Measurements from ENCODE around the gene SEC61G. TPM values are rescaled to one million over a fixed set of nuclear protein-coding genes. Genes with fewer than 3 reads are reported as not detected.
A peak's percentile ranks its signal among the peaks of the same experiment; 100 is the strongest.

SEC61G gene
- 100 to 1,000 TPM; 151 to 164 TPM for total RNA-seq
- 214 TPM for polyA plus RNA-seq (ENCODE audit: insufficient read depth, low read depth, low replicate concordance)
- long read RNA-seq, donor 1, transcript SEC61G-202 (4 exons, 459 nt): minor isoform, 10 of 154 reads
- long read RNA-seq, donor 1, transcript SEC61G-201 (4 exons, 462 nt): major isoform, 118 of 154 reads
- long read RNA-seq, donor 1, transcript SEC61G-204 (4 exons, 512 nt): minor isoform, 7 of 154 reads
- long read RNA-seq, donor 1, partial matches to known transcripts: 17 of 154 reads
- long read RNA-seq, donor 1, other reads (novel, unspliced or antisense): 0 of 154 reads
- long read RNA-seq, donor 2, transcript SEC61G-201 (4 exons, 462 nt): major isoform, 67 of 84 reads
- long read RNA-seq, donor 2, transcript SEC61G-202 (4 exons, 459 nt): minor isoform, 8 of 84 reads
- long read RNA-seq, donor 2, partial matches to known transcripts: 8 of 84 reads
- long read RNA-seq, donor 2, other reads (novel, unspliced or antisense): 0 of 84 reads

GRCh38 chr7:54758702-54759592 is at the start of gene SEC61G:
SEC61G (minus strand) TSS chr7:54759211; CDS start chr7:54757588, 1,623 bp downstream.
- Histone ChIP-seq H3K27ac (peak within 1 kb of the TSS; percentile 91 to 92), H3K27me3 (no peaks in the 10 kb centered on the region), H3K9me3 (no peaks in the 10 kb centered on the region), H3K4me3 (peak within 1 kb of the TSS; percentile 99), H3K4me1 (peaks cover 13% of the 10 kb centered on the region), H3K36me3 (ENCODE audit: low read depth, missing control alignments) (no peaks in the 10 kb centered on the region)
- intact Hi-C loops (cut with DNase I; ENCODE audit: low total_unique reads): no loop called here
- TF ChIP-seq POLR2A (IDR thresholded peaks at IDR 0.05) (peak; percentile 50), CTCF (IDR thresholded peaks at IDR 0.05) (no peak)
- peak; percentile 98 for DNase-seq
- 0% methylated on average over 37 to 70 of the region's 72 CpGs for WGBS, 2 donors

DNA sequence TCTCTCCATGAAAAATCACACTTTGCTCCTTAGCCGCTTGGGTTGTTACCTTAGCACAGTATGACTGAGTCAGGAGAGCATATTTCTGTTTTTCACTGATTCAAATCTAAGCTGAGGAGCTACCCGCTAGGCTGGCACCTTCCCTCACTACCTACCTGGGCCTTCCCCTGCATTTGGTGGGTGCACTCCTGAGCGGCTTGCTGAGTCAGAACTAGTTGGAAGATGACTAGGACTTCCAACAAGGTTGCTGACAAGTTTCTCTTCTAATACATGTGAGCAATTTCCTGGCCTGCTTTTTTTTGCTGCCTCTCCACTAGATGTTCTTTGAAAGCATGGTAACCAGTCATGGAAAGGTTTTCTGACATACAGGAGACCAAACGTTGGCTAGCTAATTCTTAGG is 43.8 kb upstream of the SEC61G start:
- 87 to 96% methylated on average over 4 of the region's 4 CpGs for WGBS, 2 donors
- H3K36me3 ChIP-seq (ENCODE audit: low read depth, missing control alignments): no peaks in the 10 kb centered on the region
- no peak overlapping the region for H3K4me3 ChIP-seq
- H3K4me1 ChIP-seq: no peaks in the 10 kb centered on the region
- H3K27me3 ChIP-seq: no peaks in the 10 kb centered on the region
- no peak for DNase-seq
- intact Hi-C loops (cut with DNase I; ENCODE audit: low total_unique reads): no loop called here
- TF ChIP-seq POLR2A (IDR thresholded peaks at IDR 0.05) (no peak), CTCF (IDR thresholded peaks at IDR 0.05) (no peak)
- no peak overlapping the region for H3K27ac ChIP-seq
- H3K9me3 ChIP-seq: no peaks in the 10 kb centered on the region

- no peak for TF ChIP-seq POLR2A (IDR thresholded peaks at IDR 0.05)
- Histone ChIP-seq H3K9me3 (no peaks in the 10 kb centered on the region), H3K4me3 (no peak overlapping the region), H3K4me1 (no peaks in the 10 kb centered on the region), H3K27ac (no peak overlapping the region), H3K36me3 (ENCODE audit: low read depth, missing control alignments) (no peaks in the 10 kb centered on the region), H3K27me3 (no peaks in the 10 kb centered on the region)
- DNase-seq: no peak
- intact Hi-C loops (cut with DNase I; ENCODE audit: low total_unique reads): no loop called here
- WGBS, 2 donors: 45 to 50% methylated on average over 11 of the region's 11 CpGs
Measured at GRCh38 chr7:54802114-54802513, 43.1 kb upstream of the SEC61G start.

- intact Hi-C loops (cut with DNase I; ENCODE audit: low total_unique reads): no loop called here
- 25 to 26% methylated on average over 3 of the region's 3 CpGs for WGBS, 2 donors
- Histone ChIP-seq H3K4me3 (no peak overlapping the region), H3K4me1 (no peaks in the 10 kb centered on the region), H3K27me3 (no peaks in the 10 kb centered on the region), H3K36me3 (ENCODE audit: low read depth, missing control alignments) (no peaks in the 10 kb centered on the region), H3K9me3 (no peaks in the 10 kb centered on the region), H3K27ac (no peak overlapping the region)
- no peak for DNase-seq
- TF ChIP-seq CTCF (IDR thresholded peaks at IDR 0.05): no peak
- no peak for TF ChIP-seq POLR2A (IDR thresholded peaks at IDR 0.05)
Measured at GRCh38 chr7:54799792-54800191, 40.8 kb upstream of the SEC61G start.

GRCh38 chr7:54798530-54798929 is 39.5 kb upstream of the SEC61G start:
- WGBS, 2 donors: 80 to 85% methylated on average over 4 of the region's 4 CpGs
- no peak for DNase-seq
- Histone ChIP-seq H3K4me1 (no peaks in the 10 kb centered on the region), H3K9me3 (no peaks in the 10 kb centered on the region), H3K27me3 (no peaks in the 10 kb centered on the region), H3K27ac (no peak overlapping the region), H3K36me3 (ENCODE audit: low read depth, missing control alignments) (no peaks in the 10 kb centered on the region), H3K4me3 (no peak overlapping the region)
- TF ChIP-seq POLR2A (IDR thresholded peaks at IDR 0.05) (no peak), CTCF (IDR thresholded peaks at IDR 0.05) (no peak)
- intact Hi-C loops (cut with DNase I; ENCODE audit: low total_unique reads): no loop called here
